Cardiac muscle cell (in vitro differentiated cells and primary cell): Measurements from ENCODE around the gene REXO4. TPM values are rescaled to one million over a fixed set of nuclear protein-coding genes. Genes with fewer than 3 reads are reported as not detected.

Experiments
- DNase-seq, 2 donors: peaks; one replicate each; pipeline versions ENCODE4 v3.0.0 to v3.0.0-alpha.2; 2010 to 2017; ENCODE audit warnings: low read depth in 1 of 2, low spot score in 1 of 2
- H3K27ac ChIP-seq: fragments of 200-600 bp; sonication (generic); 2 replicates; pipeline ENCODE4 v1.5.1; 2016
- H3K27me3 ChIP-seq: fragments of 200-600 bp; sonication (generic); 2 replicates; pipeline ENCODE4 v1.6.0; 2016; ENCODE audit warnings: control low read depth
- H3K36me3 ChIP-seq: fragments of 200-600 bp; sonication (generic); 2 replicates; pipeline ENCODE4 v1.5.1; 2016; ENCODE audit warnings: control low read depth
- H3K4me1 ChIP-seq: fragments of 200-600 bp; sonication (generic); 2 replicates; pipeline ENCODE4 v1.8.1; 2017; ENCODE audit warnings: low read depth, mild to moderate bottlenecking, mixed run types
- H3K4me3 ChIP-seq: fragments of 200-600 bp; sonication (generic); 2 replicates; pipeline ENCODE4 v1.5.1; 2016; ENCODE audit warnings: mild to moderate bottlenecking
- H3K9me3 ChIP-seq: fragments of 200-600 bp; sonication (generic); 2 replicates; pipeline ENCODE4 v1.5.1; 2017; ENCODE audit warnings: low read depth, mild to moderate bottlenecking, control low read depth
- CTCF ChIP-seq: IDR thresholded peaks from 2 replicates; pipeline ENCODE4 v1.5.1; 2012; ENCODE audit warnings: low read depth, mild to moderate bottlenecking, low read length
- polyA plus RNA-seq: library from polyadenylated mRNA; unstranded; fragments of >200 nt; fragmentation: Nextera tagmentation; extraction: Ambion mirVana; gene quantifications from 2 replicates; pipeline ENCODE4 v1.2.1, GENCODE V29; 2016
- total RNA-seq: library from RNA; depleted of rRNA; stranded (reverse); fragments of >200 nt; gene quantifications from 2 replicates; pipeline ENCODE4 v1.2.3, GENCODE V29; 2016

REXO4 gene
- total and polyA plus RNA-seq, 2 experiments from 2014 or later: 27.1 to 50.2 TPM

DNA sequence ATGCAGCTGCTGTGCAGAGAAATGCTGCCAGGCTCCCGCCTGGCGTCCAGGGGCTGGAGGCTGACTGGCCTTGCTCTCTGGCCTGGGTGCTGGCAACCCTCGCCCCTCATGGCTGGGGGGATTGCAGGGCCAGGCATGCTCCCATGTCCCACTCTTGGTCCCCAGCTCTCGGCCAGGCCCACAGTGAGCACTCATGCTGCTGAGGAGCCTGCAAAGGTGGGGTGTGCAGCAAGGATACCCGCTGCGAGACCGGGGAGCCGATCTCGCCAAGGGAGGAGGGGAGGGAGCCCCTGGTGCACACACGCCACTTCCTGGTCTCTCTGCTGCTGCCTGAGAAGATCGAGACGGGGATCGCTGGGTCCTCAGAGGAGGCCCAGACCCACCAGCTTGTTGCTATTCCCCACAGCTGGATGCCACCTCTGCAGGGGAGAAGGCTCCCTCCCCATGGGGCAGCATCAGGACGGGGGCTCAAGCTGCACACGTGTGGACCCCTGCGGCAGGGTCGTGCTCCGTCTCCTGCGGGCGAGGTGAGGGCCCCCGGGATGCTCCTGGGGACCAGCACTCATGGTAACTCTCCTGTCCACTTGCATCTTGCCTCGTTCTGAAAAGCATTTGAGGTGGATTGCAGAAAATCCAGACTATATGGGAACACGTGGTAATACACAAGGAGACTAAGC, 27.6 kb upstream of the REXO4 start:
- H3K4me3 ChIP-seq: no peak overlapping the region
- no peaks in the 10 kb centered on the region for H3K9me3 ChIP-seq
- no peak for DNase-seq
- H3K4me1 ChIP-seq: no peaks in the 10 kb centered on the region
- H3K27ac ChIP-seq: no peak overlapping the region
- no peaks in the 10 kb centered on the region for H3K36me3 ChIP-seq
- no peaks in the 10 kb centered on the region for H3K27me3 ChIP-seq
- TF ChIP-seq CTCF: no peak

DNA sequence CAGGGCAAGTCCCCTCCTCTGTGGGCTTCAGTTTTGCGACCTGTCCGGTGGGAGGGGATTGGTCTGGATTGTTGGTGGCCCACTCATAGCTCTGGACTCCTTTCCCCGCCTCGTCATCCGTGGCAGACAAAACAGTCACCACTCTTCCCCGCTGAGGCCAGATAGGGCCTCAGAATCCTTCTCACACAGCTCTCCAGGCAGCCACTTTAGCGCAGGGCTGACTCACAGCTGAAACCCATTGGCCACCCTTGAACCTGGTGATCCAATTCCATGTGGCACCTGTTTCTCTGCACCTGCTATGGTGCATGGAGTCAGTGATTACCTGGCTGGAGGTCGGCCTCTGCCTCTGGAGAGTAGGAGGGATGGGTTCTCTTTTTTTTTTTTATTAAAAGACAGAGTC, 26.2 kb upstream of the REXO4 start:
- peak overlapping the region; percentile 6 for H3K27ac ChIP-seq
- H3K27me3 ChIP-seq: no peaks in the 10 kb centered on the region
- no peaks in the 10 kb centered on the region for H3K4me1 ChIP-seq
- H3K4me3 ChIP-seq: no peak overlapping the region
- H3K9me3 ChIP-seq: no peaks in the 10 kb centered on the region
- TF ChIP-seq CTCF: no peak
- DNase-seq: no peak
- H3K36me3 ChIP-seq: no peaks in the 10 kb centered on the region

DNA sequence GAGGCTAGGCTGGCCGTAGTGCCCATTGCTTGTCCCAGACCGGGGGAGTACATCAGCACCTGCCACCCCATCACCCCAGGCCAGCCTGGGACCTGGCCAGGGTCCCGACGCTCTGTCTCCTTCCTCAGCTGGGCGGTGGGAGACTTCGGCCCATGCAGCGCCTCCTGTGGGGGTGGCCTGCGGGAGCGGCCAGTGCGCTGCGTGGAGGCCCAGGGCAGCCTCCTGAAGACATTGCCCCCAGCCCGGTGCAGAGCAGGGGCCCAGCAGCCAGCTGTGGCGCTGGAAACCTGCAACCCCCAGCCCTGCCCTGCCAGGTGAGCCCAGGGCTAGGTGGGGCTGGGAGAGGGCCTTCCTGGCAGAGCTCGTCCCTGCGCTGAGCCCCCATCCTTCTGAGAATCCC, 25.4 kb upstream of the REXO4 start:
- Histone ChIP-seq H3K9me3 (no peaks in the 10 kb centered on the region), H3K27me3 (no peaks in the 10 kb centered on the region), H3K36me3 (no peaks in the 10 kb centered on the region), H3K27ac (no peak overlapping the region), H3K4me1 (no peaks in the 10 kb centered on the region), H3K4me3 (no peak overlapping the region)
- TF ChIP-seq CTCF: no peak
- DNase-seq: no peak

DNA sequence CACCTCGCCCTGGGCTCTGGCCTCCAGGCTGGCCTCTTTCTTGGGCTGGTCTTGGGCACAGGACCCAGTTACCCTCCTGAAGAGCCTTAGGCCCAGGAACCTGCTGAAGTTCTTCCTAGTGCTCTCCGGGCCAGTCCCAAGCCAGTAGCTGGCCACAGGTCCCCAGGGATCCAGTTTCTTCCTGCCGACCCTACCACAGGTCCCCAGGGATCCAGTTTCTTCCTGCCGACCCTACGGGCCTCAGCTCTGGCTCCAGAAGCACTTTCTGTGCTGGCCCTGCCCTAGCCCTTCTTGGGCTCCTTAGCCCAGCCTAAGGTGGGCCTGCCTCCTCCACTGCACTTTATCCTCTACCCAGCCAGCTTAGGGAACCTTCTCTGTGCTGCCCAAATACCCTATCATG, 23.8 kb upstream of the REXO4 start:
- H3K27ac ChIP-seq: no peak overlapping the region
- H3K4me1 ChIP-seq: no peaks in the 10 kb centered on the region
- no peak for DNase-seq
- TF ChIP-seq CTCF: no peak
- H3K36me3 ChIP-seq: no peaks in the 10 kb centered on the region
- no peak overlapping the region for H3K4me3 ChIP-seq
- H3K9me3 ChIP-seq: no peaks in the 10 kb centered on the region
- H3K27me3 ChIP-seq: no peaks in the 10 kb centered on the region

DNA sequence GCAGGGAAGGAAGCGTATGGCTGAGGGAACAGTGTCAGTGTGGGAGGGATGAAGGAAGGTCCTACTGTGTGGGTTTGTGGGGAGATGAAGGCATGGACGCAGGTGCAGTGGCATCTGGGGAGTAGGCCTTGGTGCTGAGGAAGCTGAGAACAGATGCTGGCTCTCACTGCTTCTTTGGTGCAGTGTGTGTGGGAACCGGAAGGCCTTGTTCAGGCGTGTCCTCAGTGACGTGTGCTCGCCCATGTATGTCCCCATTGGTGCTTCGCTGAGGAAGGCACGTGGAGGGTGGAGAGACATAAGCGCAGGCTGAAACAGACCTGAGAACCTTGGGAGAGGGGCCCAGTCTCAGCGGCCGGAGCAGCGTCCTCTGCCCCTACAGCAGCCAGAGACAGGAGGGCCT, 23.1 kb upstream of the REXO4 start:
- no peak for TF ChIP-seq CTCF
- no peak overlapping the region for H3K4me3 ChIP-seq
- no peaks in the 10 kb centered on the region for H3K27me3 ChIP-seq
- no peaks in the 10 kb centered on the region for H3K36me3 ChIP-seq
- H3K4me1 ChIP-seq: no peaks in the 10 kb centered on the region
- no peaks in the 10 kb centered on the region for H3K9me3 ChIP-seq
- DNase-seq: no peak
- no peak overlapping the region for H3K27ac ChIP-seq

DNA sequence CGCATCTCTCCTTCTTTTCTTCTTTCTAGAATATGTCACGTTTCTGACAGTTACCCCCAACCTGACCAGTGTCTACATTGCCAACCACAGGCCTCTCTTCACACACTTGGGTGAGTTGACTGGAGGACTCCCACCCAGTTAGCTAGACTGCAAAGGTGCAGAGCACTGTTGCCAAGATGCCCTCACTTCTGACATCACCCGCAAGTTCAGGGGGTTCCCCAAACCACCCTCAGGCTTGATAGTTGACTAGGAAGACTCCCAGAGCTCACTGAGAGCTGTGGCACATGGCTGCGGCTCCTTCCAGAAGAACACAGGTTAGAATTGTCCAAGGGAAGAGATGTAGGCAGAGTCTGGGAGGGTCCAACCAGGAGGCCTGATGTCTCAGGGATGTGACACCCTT, 21.5 kb upstream of the REXO4 start:
- TF ChIP-seq CTCF: no peak
- Histone ChIP-seq H3K36me3 (no peaks in the 10 kb centered on the region), H3K9me3 (no peaks in the 10 kb centered on the region), H3K4me3 (no peak overlapping the region), H3K27ac (no peak overlapping the region), H3K27me3 (no peaks in the 10 kb centered on the region), H3K4me1 (no peaks in the 10 kb centered on the region)
- DNase-seq: no peak
